ENCODE results near the gene AGRN. TPM values are rescaled to one million over a fixed set of nuclear protein-coding genes. Genes with fewer than 3 reads are reported as not detected.
"Not testable (repeated sequence)": the region's sequence is repeated elsewhere in the genome, so short reads cannot be mapped to it uniquely, and the experiment has no call there.

Gene AGRN
- total RNA-seq, 1 donor from 2014 or later: 68.4 TPM

- peak; percentile 85 for DNase-seq (ENCODE audit: low spot score)
These were observed 19.4 kb upstream of the AGRN start for GRCh38 chr1:1000357-1001056.

GRCh38 chr1:1001057-1001783 lies 18.7 kb upstream of the AGRN start:
- DNase-seq (ENCODE audit: low spot score): peak; percentile 27

- no peak for DNase-seq (ENCODE audit: low spot score)
These were observed 16.1 kb upstream of the AGRN start for GRCh38 chr1:1003618-1004419.

- no peak for DNase-seq (ENCODE audit: low spot score)
These were observed 15.5 kb upstream of the AGRN start for GRCh38 chr1:1004420-1004779.

- peak; percentile 45 for DNase-seq (ENCODE audit: low spot score)
These were observed 14.9 kb upstream of the AGRN start for GRCh38 chr1:1004780-1005697.

- DNase-seq (ENCODE audit: low spot score): no peak
These were observed 14.1 kb upstream of the AGRN start for GRCh38 chr1:1005774-1006304.

- no peak for DNase-seq (ENCODE audit: low spot score)
These were observed 13.4 kb upstream of the AGRN start for GRCh38 chr1:1006305-1007159.

GRCh38 chr1:1010131-1010530 lies 9.8 kb upstream of the AGRN start:
- DNase-seq (ENCODE audit: low spot score): not testable (repeated sequence)

GRCh38 chr1:1011396-1011949 lies 8.4 kb upstream of the AGRN start:
- no peak for DNase-seq (ENCODE audit: low spot score)

GRCh38 chr1:1012736-1013104 lies 7.2 kb upstream of the AGRN start:
- DNase-seq (ENCODE audit: low spot score): not testable (repeated sequence)

- peak; percentile 91 for DNase-seq (ENCODE audit: low spot score)
These were observed 6.6 kb upstream of the AGRN start, which contains the start of gene ISG15 for GRCh38 chr1:1013105-1013921. Gene ISG15, plus strand, starts transcription at chr1:1013497. Its CDS starts 77 bp downstream, at chr1:1013574.

GRCh38 chr1:1013922-1014648 lies 5.8 kb upstream of the AGRN start:
- DNase-seq (ENCODE audit: low spot score): no peak

GRCh38 chr1:1014799-1015681 lies 4.9 kb upstream of the AGRN start:
- no peak for DNase-seq (ENCODE audit: low spot score)

- not testable (repeated sequence) for DNase-seq (ENCODE audit: low spot score)
These were observed 2.3 kb upstream of the AGRN start for GRCh38 chr1:1017397-1018320.

- not testable (repeated sequence) for DNase-seq (ENCODE audit: low spot score)
These were observed 1.6 kb upstream of the AGRN start for GRCh38 chr1:1018321-1018685.

Data from umbilical cord (tissue), 2 donors.